ENCODE results near the gene PYGM.

The PYGM gene

DNA sequence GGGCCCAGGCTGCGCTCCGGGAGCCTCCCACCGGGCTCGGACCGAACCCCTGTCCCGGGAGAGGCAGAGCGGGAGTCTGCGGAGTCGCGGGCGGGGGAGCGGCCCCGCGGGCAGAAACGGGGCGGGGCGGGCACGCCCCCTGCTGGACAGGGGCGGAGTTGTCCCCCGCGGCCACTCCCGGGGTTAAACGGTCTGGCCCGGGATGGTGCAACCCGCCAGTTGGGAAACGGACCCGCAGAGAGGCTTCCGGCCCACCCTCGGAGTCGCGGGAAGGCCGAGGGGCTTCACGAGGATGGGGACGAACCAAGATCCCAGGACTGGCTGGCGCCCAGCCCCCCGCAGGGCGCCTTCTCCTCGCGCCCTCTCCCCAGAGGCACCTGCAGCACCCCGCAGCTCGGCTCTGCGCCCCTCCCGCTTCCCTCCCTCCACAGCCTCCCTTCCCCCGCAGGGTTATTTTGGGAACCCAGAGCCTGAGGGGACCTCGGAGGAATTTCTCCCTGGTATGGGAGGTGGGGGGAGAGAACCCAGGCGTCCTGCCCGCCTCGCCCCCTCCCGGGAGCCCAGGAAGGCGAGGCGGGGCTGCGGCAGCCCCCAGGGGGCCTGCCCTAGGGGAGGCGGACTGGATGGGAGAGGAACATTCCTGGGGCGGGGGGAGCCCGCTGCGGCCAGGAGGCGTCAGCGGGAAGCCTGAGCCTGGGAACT lies 16.7 kb downstream of the PYGM start:
- Histone ChIP-seq H3K27me3 (no peaks in the 10 kb centered on the region), H3K36me3 (peaks cover 13 to 18% (median 14%) of the 10 kb centered on the region in 3 donors), H3K4me3 (peak overlapping the region; percentile 79 to 87), H3K9me3 (no peaks in the 10 kb centered on the region), H3K27ac (peak overlapping the region; percentile 92 to 97), H3K4me1 (peaks cover 0 to 53% (median 36%) of the 10 kb centered on the region in 4 donors)
- TF ChIP-seq, protein P1, sequence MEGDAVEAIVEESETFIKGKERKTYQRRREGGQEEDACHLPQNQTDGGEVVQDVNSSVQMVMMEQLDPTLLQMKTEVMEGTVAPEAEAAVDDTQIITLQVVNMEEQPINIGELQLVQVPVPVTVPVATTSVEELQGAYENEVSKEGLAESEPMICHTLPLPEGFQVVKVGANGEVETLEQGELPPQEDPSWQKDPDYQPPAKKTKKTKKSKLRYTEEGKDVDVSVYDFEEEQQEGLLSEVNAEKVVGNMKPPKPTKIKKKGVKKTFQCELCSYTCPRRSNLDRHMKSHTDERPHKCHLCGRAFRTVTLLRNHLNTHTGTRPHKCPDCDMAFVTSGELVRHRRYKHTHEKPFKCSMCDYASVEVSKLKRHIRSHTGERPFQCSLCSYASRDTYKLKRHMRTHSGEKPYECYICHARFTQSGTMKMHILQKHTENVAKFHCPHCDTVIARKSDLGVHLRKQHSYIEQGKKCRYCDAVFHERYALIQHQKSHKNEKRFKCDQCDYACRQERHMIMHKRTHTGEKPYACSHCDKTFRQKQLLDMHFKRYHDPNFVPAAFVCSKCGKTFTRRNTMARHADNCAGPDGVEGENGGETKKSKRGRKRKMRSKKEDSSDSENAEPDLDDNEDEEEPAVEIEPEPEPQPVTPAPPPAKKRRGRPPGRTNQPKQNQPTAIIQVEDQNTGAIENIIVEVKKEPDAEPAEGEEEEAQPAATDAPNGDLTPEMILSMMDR (IDR thresholded peaks at IDR 0.05), result peak; percentile 84 to 86
- intact Hi-C loops (cut with DNase I; ENCODE audit: low total_unique reads), result no loop called here
- DNase-seq, result peak; percentile 76 to 95

- DNase-seq, result no peak
- intact Hi-C loops (cut with DNase I; ENCODE audit: low total_unique reads), result no loop called here
- Histone ChIP-seq H3K27ac (peak overlapping the region; percentile 92 to 97), H3K9me3 (no peaks in the 10 kb centered on the region), H3K4me3 (peak overlapping the region; percentile 79 to 87), H3K4me1 (peaks cover 0 to 53% (median 36%) of the 10 kb centered on the region in 4 donors), H3K36me3 (peaks cover 15 to 24% (median 19%) of the 10 kb centered on the region in 3 donors), H3K27me3 (no peaks in the 10 kb centered on the region)
- TF ChIP-seq, protein P1 (IDR thresholded peaks at IDR 0.05), result no peak
Measured at GRCh38 chr11:64742087-64742888, 17.5 kb downstream of the PYGM start.

DNA sequence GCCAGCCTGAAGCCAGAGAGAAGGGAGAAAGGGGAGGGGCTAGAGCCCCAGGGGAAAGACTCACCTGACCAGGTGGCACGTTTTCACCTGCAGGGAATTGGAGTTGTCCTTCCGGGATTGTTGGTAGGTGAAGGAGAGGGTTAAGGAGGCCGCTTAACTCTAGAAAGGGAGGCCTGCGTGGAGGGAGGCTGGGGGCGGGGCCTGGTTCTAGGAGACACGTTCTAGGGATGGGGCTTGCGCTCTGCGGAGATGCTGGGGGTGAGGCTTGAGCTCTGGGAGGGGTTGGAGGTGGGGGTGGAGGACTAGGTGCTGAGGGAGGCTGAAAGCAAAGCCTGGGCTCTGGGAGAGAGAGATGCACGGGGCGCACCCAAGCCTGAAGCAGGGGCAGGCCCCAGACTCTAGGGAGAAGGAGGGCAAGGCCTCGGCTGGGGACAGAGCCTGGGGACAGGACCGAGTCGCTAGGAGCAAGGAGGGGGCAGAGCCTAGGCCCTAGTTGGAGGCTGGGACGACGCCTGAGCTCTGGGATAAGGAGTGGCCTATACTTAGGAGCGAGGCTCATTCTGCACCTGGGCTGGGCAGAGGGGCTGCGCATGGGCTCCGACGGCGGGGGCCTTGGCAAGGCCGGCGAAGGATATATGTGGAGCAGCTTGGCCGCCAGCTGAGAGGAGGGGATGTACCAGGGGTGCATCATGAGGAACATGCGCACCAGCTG lies 18.2 kb downstream of the PYGM start:
- Histone ChIP-seq H3K36me3 (peaks cover 22 to 31% (median 26%) of the 10 kb centered on the region in 3 donors), H3K9me3 (no peaks in the 10 kb centered on the region), H3K27ac (peak overlapping the region; percentile 92 to 97), H3K4me1 (peaks cover 0 to 52% (median 35%) of the 10 kb centered on the region in 4 donors), H3K27me3 (no peaks in the 10 kb centered on the region), H3K4me3 (peak overlapping the region; percentile 79 to 87)
- no peak for DNase-seq
- TF ChIP-seq, protein P1 (IDR thresholded peaks at IDR 0.05), result no peak
- intact Hi-C loops (cut with DNase I; ENCODE audit: low total_unique reads), result no loop called here

DNA sequence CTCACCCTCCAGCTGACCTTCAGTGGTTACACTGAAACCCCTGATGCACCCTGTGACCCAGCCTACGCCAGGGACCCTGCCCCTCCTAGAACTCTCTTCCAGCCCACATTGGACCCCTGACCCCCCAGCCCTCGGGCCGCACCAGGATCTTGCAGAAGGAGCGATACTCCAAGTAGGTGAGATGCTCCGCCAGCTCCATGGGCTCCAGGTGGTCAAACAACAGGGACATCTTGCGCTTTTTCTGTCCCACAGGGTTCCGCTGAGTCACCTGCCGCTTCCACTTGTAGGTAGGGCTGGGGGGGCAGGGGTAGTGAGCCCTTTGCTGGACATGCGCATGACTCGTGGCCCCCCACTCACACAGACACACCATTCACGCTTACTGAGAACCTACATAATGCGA lies 19.9 kb downstream of the PYGM start:
- H3K27ac ChIP-seq, result no peak overlapping the region
- TF ChIP-seq, protein P1 (IDR thresholded peaks at IDR 0.05), result no peak
- intact Hi-C loops (cut with DNase I; ENCODE audit: low total_unique reads), result no loop called here
- H3K27me3 ChIP-seq, result no peaks in the 10 kb centered on the region
- no peak overlapping the region for H3K4me3 ChIP-seq
- no peak for DNase-seq
- no peaks in the 10 kb centered on the region for H3K9me3 ChIP-seq
- peaks cover 0 to 37% (median 26%) of the 10 kb centered on the region in 4 donors for H3K4me1 ChIP-seq
- H3K36me3 ChIP-seq, result peaks cover 36 to 48% (median 41%) of the 10 kb centered on the region in 3 donors

DNA sequence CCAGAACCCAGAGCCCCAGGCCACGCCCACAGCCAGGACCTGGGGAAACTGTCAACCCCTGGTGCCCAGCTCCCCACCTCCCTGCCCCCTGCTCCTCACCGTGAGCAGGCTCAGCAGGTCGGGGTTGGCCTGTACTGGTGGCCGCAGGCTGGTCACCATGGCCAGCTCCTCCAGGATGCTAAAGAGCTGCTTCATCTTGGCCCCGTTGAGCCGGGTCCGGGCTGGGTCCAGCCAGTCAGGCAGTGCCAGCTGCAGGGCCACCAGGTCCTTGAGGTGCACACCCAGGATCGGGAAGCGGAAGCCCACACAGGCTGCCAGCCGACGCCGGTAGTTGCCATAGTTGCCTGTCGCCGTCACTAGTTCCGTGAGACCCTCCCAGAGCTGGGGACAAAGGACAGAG lies 23.1 kb downstream of the PYGM start:
- H3K36me3 ChIP-seq, result peaks cover 49 to 79% (median 66%) of the 10 kb centered on the region in 3 donors

More for the DNA sequence above, 23.1 kb downstream of the PYGM start:
- intact Hi-C loops (cut with DNase I; ENCODE audit: low total_unique reads), result no loop called here
- TF ChIP-seq, protein P1 (IDR thresholded peaks at IDR 0.05), result no peak
- Histone ChIP-seq H3K27me3 (no peaks in the 10 kb centered on the region), H3K27ac (no peak overlapping the region), H3K4me1 (peaks cover 0 to 9% (median 7%) of the 10 kb centered on the region in 4 donors), H3K9me3 (no peaks in the 10 kb centered on the region), H3K4me3 (no peak overlapping the region)
- DNase-seq, result no peak

Data from tibial artery (tissue), 4 donors.